Measurements from ENCODE around the gene KCNJ15. TPM values are rescaled to one million over a fixed set of nuclear protein-coding genes. Genes with fewer than 3 reads are reported as not detected.

The KCNJ15 gene
- total and polyA plus RNA-seq, 2 experiments from 2014 or later, result not detected

DNA sequence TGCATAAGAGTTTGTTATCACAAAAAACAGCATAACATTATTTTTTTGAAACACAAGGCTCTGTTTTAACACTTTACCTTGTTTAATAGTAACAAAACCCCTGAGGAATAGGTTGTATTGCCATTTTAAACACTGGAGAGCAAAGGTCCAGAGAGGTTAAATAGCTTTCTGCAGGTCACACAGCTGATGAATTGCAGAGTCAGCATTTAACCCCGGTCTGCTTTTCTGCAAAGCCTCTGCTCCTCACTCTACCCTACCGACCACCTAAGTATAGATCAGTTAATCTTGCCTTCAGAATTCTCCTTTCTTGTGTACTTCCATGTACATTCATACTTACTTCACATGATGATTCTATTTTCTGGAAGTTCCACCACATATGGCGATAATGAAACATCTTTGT is 42.0 kb downstream of the KCNJ15 start (continued):
- TF ChIP-seq, protein P1, sequence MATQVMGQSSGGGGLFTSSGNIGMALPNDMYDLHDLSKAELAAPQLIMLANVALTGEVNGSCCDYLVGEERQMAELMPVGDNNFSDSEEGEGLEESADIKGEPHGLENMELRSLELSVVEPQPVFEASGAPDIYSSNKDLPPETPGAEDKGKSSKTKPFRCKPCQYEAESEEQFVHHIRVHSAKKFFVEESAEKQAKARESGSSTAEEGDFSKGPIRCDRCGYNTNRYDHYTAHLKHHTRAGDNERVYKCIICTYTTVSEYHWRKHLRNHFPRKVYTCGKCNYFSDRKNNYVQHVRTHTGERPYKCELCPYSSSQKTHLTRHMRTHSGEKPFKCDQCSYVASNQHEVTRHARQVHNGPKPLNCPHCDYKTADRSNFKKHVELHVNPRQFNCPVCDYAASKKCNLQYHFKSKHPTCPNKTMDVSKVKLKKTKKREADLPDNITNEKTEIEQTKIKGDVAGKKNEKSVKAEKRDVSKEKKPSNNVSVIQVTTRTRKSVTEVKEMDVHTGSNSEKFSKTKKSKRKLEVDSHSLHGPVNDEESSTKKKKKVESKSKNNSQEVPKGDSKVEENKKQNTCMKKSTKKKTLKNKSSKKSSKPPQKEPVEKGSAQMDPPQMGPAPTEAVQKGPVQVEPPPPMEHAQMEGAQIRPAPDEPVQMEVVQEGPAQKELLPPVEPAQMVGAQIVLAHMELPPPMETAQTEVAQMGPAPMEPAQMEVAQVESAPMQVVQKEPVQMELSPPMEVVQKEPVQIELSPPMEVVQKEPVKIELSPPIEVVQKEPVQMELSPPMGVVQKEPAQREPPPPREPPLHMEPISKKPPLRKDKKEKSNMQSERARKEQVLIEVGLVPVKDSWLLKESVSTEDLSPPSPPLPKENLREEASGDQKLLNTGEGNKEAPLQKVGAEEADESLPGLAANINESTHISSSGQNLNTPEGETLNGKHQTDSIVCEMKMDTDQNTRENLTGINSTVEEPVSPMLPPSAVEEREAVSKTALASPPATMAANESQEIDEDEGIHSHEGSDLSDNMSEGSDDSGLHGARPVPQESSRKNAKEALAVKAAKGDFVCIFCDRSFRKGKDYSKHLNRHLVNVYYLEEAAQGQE (IDR thresholded peaks at IDR 0.05; ENCODE audit: unreplicated experiment), result no peak
- TF ChIP-seq CREB1 (CRISPR knock-in tag; IDR thresholded peaks at IDR 0.05; ENCODE audit: low read depth), result no peak

DNA sequence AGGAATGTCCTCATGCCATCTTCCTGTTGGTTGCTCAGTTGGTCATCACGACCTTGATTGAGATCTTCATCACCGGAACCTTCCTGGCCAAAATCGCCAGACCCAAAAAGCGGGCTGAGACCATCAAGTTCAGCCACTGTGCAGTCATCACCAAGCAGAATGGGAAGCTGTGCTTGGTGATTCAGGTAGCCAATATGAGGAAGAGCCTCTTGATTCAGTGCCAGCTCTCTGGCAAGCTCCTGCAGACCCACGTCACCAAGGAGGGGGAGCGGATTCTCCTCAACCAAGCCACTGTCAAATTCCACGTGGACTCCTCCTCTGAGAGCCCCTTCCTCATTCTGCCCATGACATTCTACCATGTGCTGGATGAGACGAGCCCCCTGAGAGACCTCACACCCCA is 42.9 kb downstream of the KCNJ15 start:
- Mint-ChIP-seq H3K27ac (no peak overlapping the region), H3K36me3 (ENCODE audit: low read depth) (no peaks in the 10 kb centered on the region), H3K9me3 (no peaks in the 10 kb centered on the region), H3K4me1 (peaks cover 21% of the 10 kb centered on the region; the same call in 2 of the 3 replicates), H3K4me3 (no peak overlapping the region), H3K27me3 (ENCODE audit: insufficient read depth, low read depth, poor library complexity) (no peaks in the 10 kb centered on the region)
- Histone ChIP-seq H3K9me2 (ENCODE audit: insufficient read depth) (no peaks in the 10 kb centered on the region), H3F3A (replicated peaks; ENCODE audit: low read depth) (no peaks in the 10 kb centered on the region), H4K20me1 (replicated peaks; ENCODE audit: insufficient read depth) (no peaks in the 10 kb centered on the region), H3K27ac (ENCODE audit: low read depth) (no peak overlapping the region), H3K36me3 (ENCODE audit: insufficient read depth) (no peaks in the 10 kb centered on the region), H3K4me3 (no peak overlapping the region), H3K4me2 (no peak overlapping the region), H3K4me1 (ENCODE audit: insufficient read depth) (peaks cover 14% of the 10 kb centered on the region), H2AFZ (no peak overlapping the region), H3K79me2 (replicated peaks; ENCODE audit: insufficient read depth) (no peaks in the 10 kb centered on the region), H3K27me3 (ENCODE audit: insufficient read depth) (no peaks in the 10 kb centered on the region)
- DNase-seq (ENCODE audit: low spot score) (no peak), ATAC-seq (no peak)
- TF ChIP-seq ETS1 (IDR thresholded peaks at IDR 0.05) (no peak), ZNF462 (CRISPR knock-in tag; IDR thresholded peaks at IDR 0.05) (no peak), EZH2phosphoT487 (IDR thresholded peaks at IDR 0.05; ENCODE audit: unreplicated experiment) (no peak), NANOG (IDR thresholded peaks at IDR 0.05; ENCODE audit: borderline replicate concordance) (no peak), CTCF (conservative IDR thresholded peaks at IDR 0.05; ENCODE audit: low read depth in 2 of 2) (no peak), CREB1 (CRISPR knock-in tag; IDR thresholded peaks at IDR 0.05; ENCODE audit: low read depth) (no peak), ZNF114 (CRISPR knock-in tag; IDR thresholded peaks at IDR 0.05) (no peak)
- TF ChIP-seq, protein P1 (IDR thresholded peaks at IDR 0.05; ENCODE audit: unreplicated experiment), result no peak

All from GM23338 (cell line).